Heart left ventricle (tissue), 16 donors: ENCODE data around the gene UGP2. TPM values are rescaled to one million over a fixed set of nuclear protein-coding genes. Genes with fewer than 3 reads are reported as not detected.
"Not testable (repeated sequence)": the region's sequence is repeated elsewhere in the genome, so short reads cannot be mapped to it uniquely, and the experiment has no call there.

Experiments used
- ATAC-seq, 4 donors: fragments of 200-7000 bp; cut with Tn5 transposase; one replicate each; pipeline ENCODE4 v1.9.1; 2020 to 2022; ENCODE audit warnings: moderate library complexity in 4 of 4, mild to moderate bottlenecking in 3 of 4, moderate number of reproducible peaks in 1 of 4
- DNase-seq, 5 donors: peaks; one replicate each; pipeline ENCODE4 v3.0.0-alpha.2; 2020
- H3K27ac ChIP-seq, 12 donors: fragments of 200-600 bp; sonication (generic) in 4 of 12; one replicate each; pipeline versions ENCODE4 v1.5.0 to v1.8.0; 2016 to 2022; ENCODE audit warnings: mild to moderate bottlenecking in 2 of 12
- H3K27me3 ChIP-seq, 9 donors: fragments of 200-600 bp; sonication (generic) in 2 of 9; one replicate each; pipeline versions ENCODE4 v1.5.1 to v1.8.0; 2016 to 2022; ENCODE audit warnings: mild to moderate bottlenecking in 3 of 9
- H3K36me3 ChIP-seq, 9 donors: fragments of 200-600 bp; sonication (generic) in 2 of 9; one replicate each; pipeline versions ENCODE4 v1.5.0 to v1.8.0; 2018 to 2022; ENCODE audit warnings: mild to moderate bottlenecking in 2 of 9
- H3K4me1 ChIP-seq, 12 donors: fragments of 200-600 bp; sonication (generic) in 4 of 12; one replicate each; pipeline versions ENCODE4 v1.5.0 to v1.8.0; 2016 to 2022; ENCODE audit warnings: mild to moderate bottlenecking in 3 of 12
- H3K4me3 ChIP-seq, 12 donors: fragments of 200-600 bp; sonication (generic) in 4 of 12; one replicate each; pipeline versions ENCODE4 v1.5.0 to v1.8.0; 2017 to 2022; ENCODE audit warnings: mild to moderate bottlenecking in 9 of 12, moderate library complexity in 4 of 12
- H3K9me3 ChIP-seq, 12 donors: fragments of 200-600 bp; sonication (generic) in 4 of 12; one replicate each; pipeline versions ENCODE4 v1.5.0 to v1.8.0; 2016 to 2022; ENCODE audit warnings: mild to moderate bottlenecking in 1 of 12
- POLR2A ChIP-seq, 2 donors: fragments of 450-650 bp; IDR thresholded peaks; one replicate each; pipeline ENCODE4 v1.6.1; 2017; ENCODE audit warnings: antibody characterized with exemption in 2 of 2, mild to moderate bottlenecking in 2 of 2, moderate library complexity in 2 of 2
- WGBS, 4 donors: extraction: QIAGEN DNeasy Blood & Tissue Kit in 2 of 4; methylation state at CpG; one replicate each; pipeline versions ENCODE4 v1.1.5 to v1.1.7; 2013 to 2018; 5-methylcytosine and 5-hydroxymethylcytosine counted together
- intact Hi-C, 10 donors: fragments of 100-400 bp; cut with DNase I; formaldehyde crosslinking; loops; one replicate each; pipeline versions ENCODE4 v1.11.1 to v1.14.2; 2022
- polyA plus RNA-seq, 2 donors: library from polyadenylated mRNA; stranded (reverse); fragments of 200-250 nt; gene quantifications; one replicate each; pipeline ENCODE4 v1.2.3, GENCODE V29; 2013
- total RNA-seq, 9 donors: library from RNA; depleted of rRNA in 2 of 9; stranded (reverse); fragments of >200 nt in 2 of 9; fragmentation: NEBNext Ultra II Directional in 3 of 9; extraction: Animal tissue kit (Norgen Biotek cat#: 25700) in 3 of 9; gene quantifications; one replicate each; pipeline versions ENCODE4 v1.1.0 to v1.2.4, GENCODE V29; 2016 to 2023
- TF ChIP-seq, protein P1 (sequence below), 12 donors: fragments of 200-600 bp; sonication (generic) in 4 of 12; IDR thresholded peaks; one replicate each; pipeline versions ENCODE4 v1.5.0 to v1.8.0; 2018 to 2022; ENCODE audit warnings: antibody characterized with exemption in 12 of 12, mild to moderate bottlenecking in 5 of 12
- donor health status: ischemic (EF 13 %, LVEDD 7.1; RV severe dilation, severe dysfunction).
- donor health status: healthy with polysubstance abuse.
- donor health status: DM: no; HTN: yes; CAD: no.
- donor health status: DM: no; HTN: no; CAD: no.
- donor health status: ischemic (EF 25% LVEDD 6.9; RV normal size, moderate dysfunction).
- donor health status: ischemic (EF 25% LVEDD 5.7; RV mildly dilated, moderate dysfunction).
- donor health status: healthy.
- donor health status: DM: yes; HTN: yes; CAD: no.
- donor health status: ischemic (EF 35%, LVEDD 5.7; RV mildly dilated, moderate dysfunction).
- donor health status: nonischemic (EF 11% LVEDD 7.7; RV severe dilation, severe dysfunction).
- donor health status: DM: yes; HTN: yes; CAD: no.
- donor health status: PGD.
- donor health status: ischemic (EF 29% LVEDD 5.4; RV normal size, mild dysfunction).
- donor health status: nonischemic (EF 23%, LVEDD 6.1; RV moderate dilation, normal function).

UGP2 gene
- total and polyA plus RNA-seq, 11 donors, result 175 to 1,308 (median 331) TPM

DNA sequence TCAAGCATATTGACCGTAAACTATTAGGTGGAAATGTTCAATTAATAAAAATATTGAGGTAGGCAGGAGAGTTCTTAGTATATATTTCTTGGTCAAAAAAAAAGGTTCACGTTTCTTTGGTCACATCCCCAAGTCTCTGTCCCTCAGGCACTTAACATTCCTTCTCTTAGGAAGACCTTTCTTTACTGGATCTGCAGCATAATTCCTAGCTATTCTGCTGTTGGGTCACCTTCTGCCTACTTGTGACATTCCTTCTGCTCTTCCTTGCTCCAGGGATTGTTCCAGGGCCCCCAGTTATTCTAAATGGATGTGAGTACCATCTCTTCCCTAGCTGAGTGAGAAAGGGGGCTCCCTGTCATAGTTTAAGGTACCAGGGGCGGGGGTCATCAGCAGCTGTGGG, 4.2 kb downstream of the UGP2 start:
- ATAC-seq (no peak), DNase-seq (no peak)
- H3K9me3 ChIP-seq, result no peaks in the 10 kb centered on the region
- H3K27ac ChIP-seq, result peak overlapping the region in 11 of 12 donors; percentile 6 to 100 (median 54)
- peak overlapping the region in 5 of 12 donors; percentile 1 to 98 (median 18) for H3K4me3 ChIP-seq
- no peak for TF ChIP-seq POLR2A (IDR thresholded peaks at IDR 0.05)
- TF ChIP-seq, protein P1, sequence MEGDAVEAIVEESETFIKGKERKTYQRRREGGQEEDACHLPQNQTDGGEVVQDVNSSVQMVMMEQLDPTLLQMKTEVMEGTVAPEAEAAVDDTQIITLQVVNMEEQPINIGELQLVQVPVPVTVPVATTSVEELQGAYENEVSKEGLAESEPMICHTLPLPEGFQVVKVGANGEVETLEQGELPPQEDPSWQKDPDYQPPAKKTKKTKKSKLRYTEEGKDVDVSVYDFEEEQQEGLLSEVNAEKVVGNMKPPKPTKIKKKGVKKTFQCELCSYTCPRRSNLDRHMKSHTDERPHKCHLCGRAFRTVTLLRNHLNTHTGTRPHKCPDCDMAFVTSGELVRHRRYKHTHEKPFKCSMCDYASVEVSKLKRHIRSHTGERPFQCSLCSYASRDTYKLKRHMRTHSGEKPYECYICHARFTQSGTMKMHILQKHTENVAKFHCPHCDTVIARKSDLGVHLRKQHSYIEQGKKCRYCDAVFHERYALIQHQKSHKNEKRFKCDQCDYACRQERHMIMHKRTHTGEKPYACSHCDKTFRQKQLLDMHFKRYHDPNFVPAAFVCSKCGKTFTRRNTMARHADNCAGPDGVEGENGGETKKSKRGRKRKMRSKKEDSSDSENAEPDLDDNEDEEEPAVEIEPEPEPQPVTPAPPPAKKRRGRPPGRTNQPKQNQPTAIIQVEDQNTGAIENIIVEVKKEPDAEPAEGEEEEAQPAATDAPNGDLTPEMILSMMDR (IDR thresholded peaks at IDR 0.05), result no peak
- WGBS, 4 donors, result 67 to 80% (median 73%) methylated on average over 3 of the region's 3 CpGs
- no peaks in the 10 kb centered on the region for H3K27me3 ChIP-seq
- H3K4me1 ChIP-seq, result peaks cover under 1 to 75% (median 59%) of the 10 kb centered on the region in 12 donors
- intact Hi-C loops, result loop anchor here in 2 of 10 donors (10.0 kb wide), 2 partner anchors 251 to 261 kb away; partner anchors contain the start of genes MDH1 (in 1 of the 2) and WDPCP (in 1 of the 2)
- H3K36me3 ChIP-seq, result no peaks in the 10 kb centered on the region

DNA sequence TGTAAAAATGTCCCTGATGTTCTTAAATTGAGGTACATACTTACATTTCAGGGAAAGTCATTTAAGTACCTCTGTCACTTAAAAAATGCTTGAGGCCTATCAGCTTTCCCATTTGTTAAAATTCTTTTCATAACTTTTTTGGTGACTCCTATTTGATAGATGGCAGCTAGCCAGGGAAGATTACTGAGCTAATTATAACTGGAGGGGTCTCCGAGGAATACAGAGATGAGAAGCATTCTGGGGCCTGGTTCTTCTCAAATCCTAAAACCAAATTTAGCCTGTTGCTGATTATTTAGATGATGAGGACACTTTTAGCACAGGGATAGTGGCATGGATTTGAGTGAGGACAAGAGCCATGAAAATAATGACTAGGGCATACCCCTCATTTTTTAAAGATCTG, 4.8 kb downstream of the UGP2 start:
- Histone ChIP-seq H3K9me3 (no peaks in the 10 kb centered on the region), H3K4me1 (peaks cover 3 to 82% (median 64%) of the 10 kb centered on the region in 12 donors), H3K27me3 (no peaks in the 10 kb centered on the region), H3K4me3 (peak overlapping the region in 2 of 12 donors; percentile 3 to 75), H3K27ac (peak overlapping the region in 11 of 12 donors; percentile 6 to 100 (median 54)), H3K36me3 (no peaks in the 10 kb centered on the region)
- WGBS, 4 donors, result 12 to 15% (median 13%) methylated on average over 1 of the region's 1 CpG
- intact Hi-C loops, result loop anchor here in 2 of 10 donors (10.0 kb wide), 2 partner anchors 252 to 262 kb away; partner anchors contain the start of genes MDH1 (in 1 of the 2) and WDPCP (in 1 of the 2)
- ATAC-seq, result no peak
- DNase-seq, result peak in 1 of 5 donors; percentile 36
- TF ChIP-seq, protein P1 (IDR thresholded peaks at IDR 0.05), result no peak
- no peak for TF ChIP-seq POLR2A (IDR thresholded peaks at IDR 0.05)

DNA sequence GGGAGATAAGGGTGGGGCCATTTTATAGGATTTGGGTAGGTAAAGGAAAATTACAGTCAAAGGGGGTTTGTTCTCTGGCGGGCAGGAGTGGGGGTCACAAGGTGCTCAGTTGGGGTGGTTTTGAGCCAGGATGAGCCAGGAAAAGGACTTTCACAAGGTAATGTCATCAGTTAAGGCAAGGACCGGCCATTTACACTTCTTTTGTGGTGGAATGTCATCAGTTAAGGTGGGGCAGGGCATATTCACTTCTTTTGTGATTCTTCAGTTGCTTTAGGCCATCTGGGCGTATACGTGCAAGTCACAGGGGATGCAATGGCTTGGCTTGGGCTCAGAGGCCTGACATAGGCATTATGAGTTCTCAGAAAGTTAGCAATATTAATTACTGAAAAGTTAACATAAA, 5.9 kb downstream of the UGP2 start:
- 88 to 97% (median 91%) methylated on average over 4 of the region's 4 CpGs for WGBS, 4 donors
- Histone ChIP-seq H3K27ac (peak overlapping the region in 5 of 12 donors; percentile 35 to 100 (median 61)), H3K4me1 (peaks cover 3 to 91% (median 74%) of the 10 kb centered on the region in 12 donors)
- not testable (repeated sequence) for H3K27me3 ChIP-seq, DNase-seq, ATAC-seq, H3K4me3 ChIP-seq, H3K9me3 ChIP-seq, H3K36me3 ChIP-seq
- intact Hi-C loops, result loop anchor here in 2 of 10 donors (10.0 kb wide), 2 partner anchors 253 to 263 kb away; partner anchors contain the start of genes MDH1 (in 1 of the 2) and WDPCP (in 1 of the 2)

DNA sequence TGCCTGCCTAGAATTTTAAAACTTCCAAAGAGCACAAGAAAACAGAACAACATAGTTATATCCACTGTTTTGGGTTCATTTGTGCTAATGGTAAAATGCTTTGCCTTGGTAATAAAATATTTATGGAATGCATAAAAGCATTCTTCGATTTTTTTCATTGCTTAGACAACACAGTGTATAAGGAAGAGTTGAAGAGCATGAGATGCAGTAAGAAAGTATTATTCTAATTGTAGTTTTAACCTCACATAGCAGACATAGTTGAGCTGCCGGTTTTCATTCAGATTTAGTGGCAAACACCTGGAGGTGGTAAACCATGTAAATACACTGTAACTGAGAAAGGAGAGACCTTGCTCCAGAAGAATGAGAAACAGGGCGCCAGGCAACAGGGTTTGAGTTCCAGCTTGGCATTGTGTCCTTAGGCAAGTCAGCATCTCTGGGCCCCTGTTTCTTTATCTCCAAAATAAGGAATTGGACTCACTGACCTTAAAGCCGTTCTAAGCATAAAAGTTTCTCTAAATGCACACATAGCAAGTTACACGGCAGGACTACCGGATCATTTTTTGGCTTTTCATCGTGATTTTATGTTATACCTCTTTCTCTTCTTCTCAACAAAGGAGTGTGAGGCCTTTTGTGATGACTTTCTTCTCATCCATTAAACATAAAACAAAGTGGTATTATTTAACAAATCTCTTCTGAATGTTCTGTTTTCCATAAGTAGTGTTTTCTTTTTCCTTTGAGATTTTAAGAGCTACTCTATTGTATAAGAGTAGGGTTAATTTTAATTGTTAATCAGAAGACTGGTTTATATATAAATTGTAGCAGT, 7.9 kb downstream of the UGP2 start:
- H3K4me1 ChIP-seq, result peaks cover 10 to 92% (median 81%) of the 10 kb centered on the region in 12 donors
- H3K27me3 ChIP-seq, result no peaks in the 10 kb centered on the region
- peak overlapping the region in 1 of 12 donors; percentile 1 for H3K4me3 ChIP-seq
- 34 to 42% (median 37%) methylated on average over 7 of the region's 7 CpGs for WGBS, 4 donors
- no peak for ATAC-seq
- no peaks in the 10 kb centered on the region for H3K36me3 ChIP-seq
- intact Hi-C loops, result loop anchor here in 3 of 10 donors (10.0 kb wide), 3 partner anchors 155 to 265 kb away; partner anchors contain the start of genes MDH1 (in 1 of the 3) and WDPCP (in 1 of the 3)
- no peaks in the 10 kb centered on the region for H3K9me3 ChIP-seq
- H3K27ac ChIP-seq, result peak overlapping the region in 9 of 12 donors; percentile 4 to 64 (median 6)
- DNase-seq, result no peak
- TF ChIP-seq POLR2A (IDR thresholded peaks at IDR 0.05), result no peak
- TF ChIP-seq, protein P1 (IDR thresholded peaks at IDR 0.05), result no peak
